Cardiac muscle cell (in vitro differentiated cells and primary cell): ENCODE results near the gene OR52W1. TPM values are rescaled to one million over a fixed set of nuclear protein-coding genes. Genes with fewer than 3 reads are reported as not detected.

Experiments used
- DNase-seq, 2 donors: peaks; one replicate each; pipeline versions ENCODE4 v3.0.0 to v3.0.0-alpha.2; 2010 to 2017; ENCODE audit warnings: low read depth in 1 of 2, low spot score in 1 of 2
- H3K27ac ChIP-seq: fragments of 200-600 bp; sonication (generic); 2 replicates; pipeline ENCODE4 v1.5.1; 2016
- H3K27me3 ChIP-seq: fragments of 200-600 bp; sonication (generic); 2 replicates; pipeline ENCODE4 v1.6.0; 2016; ENCODE audit warnings: control low read depth
- H3K36me3 ChIP-seq: fragments of 200-600 bp; sonication (generic); 2 replicates; pipeline ENCODE4 v1.5.1; 2016; ENCODE audit warnings: control low read depth
- H3K4me1 ChIP-seq: fragments of 200-600 bp; sonication (generic); 2 replicates; pipeline ENCODE4 v1.8.1; 2017; ENCODE audit warnings: low read depth, mild to moderate bottlenecking, mixed run types
- H3K4me3 ChIP-seq: fragments of 200-600 bp; sonication (generic); 2 replicates; pipeline ENCODE4 v1.5.1; 2016; ENCODE audit warnings: mild to moderate bottlenecking
- H3K9me3 ChIP-seq: fragments of 200-600 bp; sonication (generic); 2 replicates; pipeline ENCODE4 v1.5.1; 2017; ENCODE audit warnings: low read depth, mild to moderate bottlenecking, control low read depth
- CTCF ChIP-seq: IDR thresholded peaks from 2 replicates; pipeline ENCODE4 v1.5.1; 2012; ENCODE audit warnings: low read depth, mild to moderate bottlenecking, low read length
- polyA plus RNA-seq: library from polyadenylated mRNA; unstranded; fragments of >200 nt; fragmentation: Nextera tagmentation; extraction: Ambion mirVana; gene quantifications from 2 replicates; pipeline ENCODE4 v1.2.1, GENCODE V29; 2016
- total RNA-seq: library from RNA; depleted of rRNA; stranded (reverse); fragments of >200 nt; gene quantifications from 2 replicates; pipeline ENCODE4 v1.2.3, GENCODE V29; 2016

OR52W1 gene
- total RNA-seq (not detected in 2 replicates), polyA plus RNA-seq (not detected in 2 replicates)

- H3K27me3 ChIP-seq, result no peaks in the 10 kb centered on the region
- no peaks in the 10 kb centered on the region for H3K9me3 ChIP-seq
- no peaks in the 10 kb centered on the region for H3K4me1 ChIP-seq
- H3K27ac ChIP-seq, result no peak within 1 kb of the TSS
- DNase-seq, result no peak
- no peak within 1 kb of the TSS for H3K4me3 ChIP-seq
- H3K36me3 ChIP-seq, result no peaks in the 10 kb centered on the region
- no peak for TF ChIP-seq CTCF
These were observed at the start of gene OR52W1 for GRCh38 chr11:6199174-6199810. OR52W1 (plus strand) TSS chr11:6199224; CDS start chr11:6199224, 0 bp downstream.

GRCh38 chr11:6151117-6151516 lies 47.9 kb upstream of the OR52W1 start:
- H3K27me3 ChIP-seq, result no peaks in the 10 kb centered on the region
- H3K36me3 ChIP-seq, result no peaks in the 10 kb centered on the region
- no peak overlapping the region for H3K4me3 ChIP-seq
- no peak for TF ChIP-seq CTCF
- no peaks in the 10 kb centered on the region for H3K4me1 ChIP-seq
- no peak overlapping the region for H3K27ac ChIP-seq
- DNase-seq, result no peak
- no peaks in the 10 kb centered on the region for H3K9me3 ChIP-seq

- no peak overlapping the region for H3K4me3 ChIP-seq
- H3K9me3 ChIP-seq, result no peaks in the 10 kb centered on the region
- no peaks in the 10 kb centered on the region for H3K4me1 ChIP-seq
- H3K27ac ChIP-seq, result no peak overlapping the region
- H3K27me3 ChIP-seq, result no peaks in the 10 kb centered on the region
- H3K36me3 ChIP-seq, result no peaks in the 10 kb centered on the region
- TF ChIP-seq CTCF, result no peak
- no peak for DNase-seq
These were observed 46.9 kb upstream of the OR52W1 start for GRCh38 chr11:6152126-6152525.

- no peak for TF ChIP-seq CTCF
- Histone ChIP-seq H3K9me3 (no peaks in the 10 kb centered on the region), H3K36me3 (no peaks in the 10 kb centered on the region), H3K27me3 (no peaks in the 10 kb centered on the region), H3K27ac (no peak overlapping the region), H3K4me3 (no peak overlapping the region), H3K4me1 (no peaks in the 10 kb centered on the region)
- no peak for DNase-seq
These were observed 42.2 kb upstream of the OR52W1 start for GRCh38 chr11:6156628-6157359.

- no peaks in the 10 kb centered on the region for H3K9me3 ChIP-seq
- no peak within 1 kb of the TSS for H3K4me3 ChIP-seq
- no peak within 1 kb of the TSS for H3K27ac ChIP-seq
- no peaks in the 10 kb centered on the region for H3K27me3 ChIP-seq
- DNase-seq, result no peak
- H3K4me1 ChIP-seq, result no peaks in the 10 kb centered on the region
- no peak for TF ChIP-seq CTCF
- H3K36me3 ChIP-seq, result no peaks in the 10 kb centered on the region
These were observed 28.8 kb upstream of the OR52W1 start, which contains the start of gene OR52B2 for GRCh38 chr11:6170226-6170625. OR52B2 (minus strand) TSS chr11:6170326; CDS start chr11:6170326, 0 bp downstream.
